Mononuclear cell (primary cell): ENCODE results near the gene HNRNPAB. TPM values are rescaled to one million over a fixed set of nuclear protein-coding genes. Genes with fewer than 3 reads are reported as not detected.
"Not testable (repeated sequence)": the region's sequence is repeated elsewhere in the genome, so short reads cannot be mapped to it uniquely, and the experiment has no call there.

Experiments used
- H3K27me3 ChIP-seq: 2 replicates; pipeline ENCODE4 v1.6.0; 2011; ENCODE audit warnings: low read length, control low read depth; ENCODE audit not compliant: insufficient read depth
- H3K4me1 ChIP-seq: 2 replicates; pipeline ENCODE4 v1.5.1; 2011; ENCODE audit warnings: mild to moderate bottlenecking, low read length, control low read depth; ENCODE audit not compliant: insufficient read depth
- H3K4me3 ChIP-seq: 2 replicates; pipeline ENCODE4 v1.5.1; 2011; ENCODE audit warnings: mild to moderate bottlenecking, low read length, moderate library complexity
- H3K9me3 ChIP-seq: 2 replicates; pipeline ENCODE4 v1.5.1; 2011; ENCODE audit warnings: low read depth, mild to moderate bottlenecking, control low read depth, low read length
- total RNA-seq: library from RNA; depleted of rRNA; stranded (reverse); fragments of >200 nt; gene quantifications from one replicate; pipeline ENCODE4 v1.2.3, GENCODE V29; 2012

Gene HNRNPAB
- total RNA-seq, 1 donor = 27.0 TPM

GRCh38 chr5:178252258-178252657 lies 47.9 kb downstream of the HNRNPAB start:
- Histone ChIP-seq H3K4me1 (peaks cover 18% of the 10 kb centered on the region), H3K4me3 (no peak overlapping the region), H3K9me3 (no peaks in the 10 kb centered on the region)

GRCh38 chr5:178253632-178254031 lies 49.3 kb downstream of the HNRNPAB start:
- H3K27me3 ChIP-seq, H3K9me3 ChIP-seq, H3K4me3 ChIP-seq: not testable (repeated sequence)
- H3K4me1 ChIP-seq = peaks cover 16% of the 10 kb centered on the region

More at GRCh38 chr5:178252258-178252657, 47.9 kb downstream of the HNRNPAB start:
- H3K27me3 ChIP-seq = no peaks in the 10 kb centered on the region

DNA sequence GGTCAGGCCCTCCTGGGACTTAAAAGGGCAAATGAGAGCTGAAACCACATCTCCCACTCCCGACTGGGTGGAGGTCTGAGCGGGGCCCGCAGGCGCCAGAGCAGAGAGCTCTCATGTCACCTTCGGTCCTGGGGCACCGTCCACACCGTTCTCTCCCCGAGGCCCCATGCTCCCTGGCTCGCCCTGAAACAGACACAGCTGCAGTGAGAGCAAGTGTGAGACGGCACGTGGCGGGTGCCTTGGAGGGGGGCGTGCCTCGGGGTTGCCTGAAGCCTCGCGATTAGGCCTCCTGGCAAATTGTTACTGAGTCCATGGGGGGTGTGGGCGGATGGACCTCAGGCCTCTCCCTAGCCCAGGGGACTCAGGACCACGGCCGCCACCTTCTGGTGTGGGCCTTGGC lies 52.4 kb downstream of the HNRNPAB start:
- Histone ChIP-seq H3K27me3 (no peaks in the 10 kb centered on the region), H3K4me3 (no peak overlapping the region), H3K4me1 (no peaks in the 10 kb centered on the region), H3K9me3 (no peaks in the 10 kb centered on the region)

DNA sequence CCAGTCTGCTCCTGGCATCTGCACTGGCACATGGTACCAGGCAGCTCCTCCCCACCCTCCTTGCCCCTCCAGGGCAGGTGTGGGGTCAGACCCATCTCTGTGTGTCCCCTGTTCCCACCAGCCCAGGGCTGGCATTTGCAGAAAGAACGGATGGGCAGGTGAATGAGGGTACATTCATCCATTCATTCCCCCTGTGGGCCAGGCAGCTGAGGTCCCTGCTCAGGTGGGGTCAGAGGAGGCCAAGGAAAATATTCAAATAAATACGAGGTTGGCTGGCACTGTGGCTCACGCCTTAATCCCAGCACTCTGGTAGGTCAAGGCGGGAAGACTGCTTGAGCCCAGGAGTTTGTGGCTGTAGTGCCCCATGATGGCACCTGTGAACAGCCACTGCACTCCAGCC lies 53.3 kb downstream of the HNRNPAB start:
- Histone ChIP-seq H3K4me1 (no peaks in the 10 kb centered on the region), H3K4me3 (no peak overlapping the region), H3K27me3 (no peaks in the 10 kb centered on the region), H3K9me3 (no peaks in the 10 kb centered on the region)

DNA sequence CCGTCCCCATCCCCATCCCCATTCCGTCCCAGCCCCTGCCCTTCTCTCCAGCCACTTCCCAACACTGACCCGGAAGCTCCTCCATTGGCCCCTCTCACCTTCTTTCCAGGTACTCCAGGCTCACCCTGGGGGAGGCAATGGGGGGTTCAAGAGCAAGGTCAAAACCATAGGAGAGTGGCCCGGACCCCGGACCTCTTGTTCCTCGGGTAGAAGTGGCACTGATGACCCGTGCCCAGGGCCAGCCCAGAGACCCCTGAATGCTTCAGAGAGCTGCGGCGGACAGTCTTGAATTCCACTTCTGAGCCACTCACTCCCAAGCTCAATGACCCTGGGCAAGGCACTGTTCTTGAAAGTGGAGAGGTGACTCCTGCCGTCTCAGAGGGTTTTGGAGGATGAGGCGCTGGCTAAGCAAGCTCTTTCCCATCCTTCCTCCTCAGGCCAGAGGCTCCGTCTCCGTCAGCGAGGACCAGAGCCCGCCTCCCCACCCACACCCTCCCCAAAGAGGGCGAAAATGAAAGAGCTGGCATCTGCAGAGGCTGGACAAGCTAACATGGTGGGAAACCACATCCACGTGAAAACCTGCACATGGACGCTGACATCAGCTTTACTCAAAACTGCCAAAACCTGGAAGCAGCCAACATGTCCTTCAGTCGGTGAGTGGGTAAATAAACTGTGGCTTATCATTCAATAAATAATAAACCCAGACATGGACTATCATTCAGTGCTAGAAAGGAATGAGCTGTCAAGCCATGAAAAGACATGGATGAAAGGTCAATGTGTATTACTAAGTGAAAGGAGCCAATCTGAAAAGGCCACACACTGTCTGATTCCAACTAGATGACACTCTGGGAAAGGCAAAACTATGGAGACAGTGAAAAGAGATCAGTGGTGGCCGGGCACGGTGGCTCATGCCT lies 55.5 kb downstream of the HNRNPAB start:
- H3K27me3 ChIP-seq = no peaks in the 10 kb centered on the region
- no peak overlapping the region for H3K4me3 ChIP-seq
- H3K9me3 ChIP-seq = no peaks in the 10 kb centered on the region
- no peaks in the 10 kb centered on the region for H3K4me1 ChIP-seq

Other genes starting within 250 kb of the HNRNPAB start
- gene PROP1, start 208.3 kb upstream of the HNRNPAB start, total RNA-seq = not detected
- 5.1 TPM for gene N4BP3, start 91.0 kb upstream of the HNRNPAB start, total RNA-seq
- gene RMND5B, start 73.5 kb upstream of the HNRNPAB start, total RNA-seq = 10.2 TPM
- gene NHP2, start 50.6 kb upstream of the HNRNPAB start, total RNA-seq = 47.5 TPM
- not detected for gene GMCL2, start 17.2 kb upstream of the HNRNPAB start, total RNA-seq
- 38.4 TPM for gene PHYKPL, start 28.3 kb downstream of the HNRNPAB start, total RNA-seq